Measurements from ENCODE around the gene EFNA4.

EFNA4 gene

GRCh38 chr1:155050560-155051341, 12.8 kb upstream of the EFNA4 start, which contains the start of gene ADAM15:
TSS of gene ADAM15 (plus strand) at chr1:155051316. CDS start at chr1:155051387, 71 bp downstream.
- peak within 1 kb of the TSS; percentile 83 for H3K4me3 Mint-ChIP-seq

GRCh38 chr1:155051342-155051776, 12.2 kb upstream of the EFNA4 start:
- Mint-ChIP-seq H3K27me3 (no peaks in the 10 kb centered on the region), H3K36me3 (ENCODE audit: insufficient read depth) (peaks cover 8% of the 10 kb centered on the region), H3K9me3 (no peaks in the 10 kb centered on the region), H3K27ac (ENCODE audit: low read depth) (no peak overlapping the region), H3K4me1 (peaks cover 22% of the 10 kb centered on the region), H3K4me3 (peak overlapping the region; percentile 83)
- ATAC-seq (replicated peaks; ENCODE audit: extremely low read depth, poor library complexity, severe bottlenecking) (peak; percentile 2), DNase-seq (ENCODE audit: low spot score in 2 of 2) (no peak)

More at GRCh38 chr1:155050560-155051341, 12.8 kb upstream of the EFNA4 start, which contains the start of gene ADAM15:
- Mint-ChIP-seq H3K4me1 (peaks cover 22% of the 10 kb centered on the region), H3K36me3 (ENCODE audit: insufficient read depth) (peaks cover 4% of the 10 kb centered on the region), H3K27ac (ENCODE audit: low read depth) (no peak within 1 kb of the TSS), H3K27me3 (no peaks in the 10 kb centered on the region), H3K9me3 (no peaks in the 10 kb centered on the region)
- DNase-seq (ENCODE audit: low spot score in 2 of 2) (peak; percentile 57 to 77), ATAC-seq (replicated peaks; ENCODE audit: extremely low read depth, poor library complexity, severe bottlenecking) (peak; percentile 79)

- DNase-seq (ENCODE audit: low spot score in 2 of 2): no peak
- peak; percentile 38 for ATAC-seq (replicated peaks; ENCODE audit: extremely low read depth, poor library complexity, severe bottlenecking)
- H3K36me3 Mint-ChIP-seq (ENCODE audit: insufficient read depth): peaks cover 8% of the 10 kb centered on the region
- H3K4me1 Mint-ChIP-seq: peaks cover 22% of the 10 kb centered on the region
- H3K27ac Mint-ChIP-seq (ENCODE audit: low read depth): no peak overlapping the region
- H3K27me3 Mint-ChIP-seq: no peaks in the 10 kb centered on the region
- H3K9me3 Mint-ChIP-seq: no peaks in the 10 kb centered on the region
- peak overlapping the region; percentile 83 for H3K4me3 Mint-ChIP-seq
Observed at GRCh38 chr1:155051777-155052398, 11.7 kb upstream of the EFNA4 start.

GRCh38 chr1:155052439-155053395, 10.8 kb upstream of the EFNA4 start:
- Mint-ChIP-seq H3K36me3 (ENCODE audit: insufficient read depth) (peaks cover 8% of the 10 kb centered on the region), H3K9me3 (no peaks in the 10 kb centered on the region), H3K4me3 (peak overlapping the region; percentile 83), H3K27me3 (no peaks in the 10 kb centered on the region), H3K4me1 (peaks cover 22% of the 10 kb centered on the region), H3K27ac (ENCODE audit: low read depth) (no peak overlapping the region)
- DNase-seq (ENCODE audit: low spot score in 2 of 2) (no peak), ATAC-seq (replicated peaks; ENCODE audit: extremely low read depth, poor library complexity, severe bottlenecking) (no peak)

GRCh38 chr1:155053531-155054105, 9.9 kb upstream of the EFNA4 start:
- peaks cover 8% of the 10 kb centered on the region for H3K36me3 Mint-ChIP-seq (ENCODE audit: insufficient read depth)
- no peaks in the 10 kb centered on the region for H3K9me3 Mint-ChIP-seq
- ATAC-seq (replicated peaks; ENCODE audit: extremely low read depth, poor library complexity, severe bottlenecking): no peak
- H3K27me3 Mint-ChIP-seq: no peaks in the 10 kb centered on the region
- H3K4me3 Mint-ChIP-seq: peak overlapping the region; percentile 83
- H3K27ac Mint-ChIP-seq (ENCODE audit: low read depth): no peak overlapping the region
- peaks cover 22% of the 10 kb centered on the region for H3K4me1 Mint-ChIP-seq
- no peak for DNase-seq (ENCODE audit: low spot score in 2 of 2)

- DNase-seq (ENCODE audit: low spot score in 2 of 2) (no peak), ATAC-seq (replicated peaks; ENCODE audit: extremely low read depth, poor library complexity, severe bottlenecking) (no peak)
- Mint-ChIP-seq H3K27ac (ENCODE audit: low read depth) (no peak overlapping the region), H3K36me3 (ENCODE audit: insufficient read depth) (peaks cover 10% of the 10 kb centered on the region), H3K4me3 (no peak overlapping the region), H3K9me3 (no peaks in the 10 kb centered on the region), H3K4me1 (peaks cover 16% of the 10 kb centered on the region), H3K27me3 (no peaks in the 10 kb centered on the region)
Observed at GRCh38 chr1:155057104-155057503, 6.4 kb upstream of the EFNA4 start.

GRCh38 chr1:155057788-155058211, 5.7 kb upstream of the EFNA4 start:
- Mint-ChIP-seq H3K4me1 (peaks cover 15% of the 10 kb centered on the region), H3K27me3 (no peaks in the 10 kb centered on the region), H3K4me3 (no peak overlapping the region), H3K27ac (ENCODE audit: low read depth) (no peak overlapping the region), H3K36me3 (ENCODE audit: insufficient read depth) (peaks cover 11% of the 10 kb centered on the region), H3K9me3 (no peaks in the 10 kb centered on the region)
- ATAC-seq (replicated peaks; ENCODE audit: extremely low read depth, poor library complexity, severe bottlenecking): no peak
- DNase-seq (ENCODE audit: low spot score in 2 of 2): no peak

GRCh38 chr1:155060736-155061135, 2.8 kb upstream of the EFNA4 start:
- DNase-seq (ENCODE audit: low spot score in 2 of 2) (no peak), ATAC-seq (replicated peaks; ENCODE audit: extremely low read depth, poor library complexity, severe bottlenecking) (no peak)
- Mint-ChIP-seq H3K27me3 (no peaks in the 10 kb centered on the region), H3K4me3 (no peak overlapping the region), H3K9me3 (no peaks in the 10 kb centered on the region), H3K4me1 (peaks cover 31% of the 10 kb centered on the region), H3K27ac (ENCODE audit: low read depth) (no peak overlapping the region), H3K36me3 (ENCODE audit: insufficient read depth) (peaks cover 18% of the 10 kb centered on the region)

GRCh38 chr1:155061381-155062150, 2.0 kb upstream of the EFNA4 start:
- Mint-ChIP-seq H3K4me1 (peaks cover 37% of the 10 kb centered on the region), H3K36me3 (ENCODE audit: insufficient read depth) (peaks cover 14% of the 10 kb centered on the region), H3K27me3 (no peaks in the 10 kb centered on the region), H3K27ac (ENCODE audit: low read depth) (no peak overlapping the region), H3K4me3 (peak overlapping the region; percentile 50), H3K9me3 (no peaks in the 10 kb centered on the region)
- peak; percentile 57 for ATAC-seq (replicated peaks; ENCODE audit: extremely low read depth, poor library complexity, severe bottlenecking)
- peak; percentile 94 to 99 for DNase-seq (ENCODE audit: low spot score in 2 of 2)

GRCh38 chr1:155062151-155062686, 1.3 kb upstream of the EFNA4 start:
- Mint-ChIP-seq H3K9me3 (no peaks in the 10 kb centered on the region), H3K27ac (ENCODE audit: low read depth) (no peak overlapping the region), H3K27me3 (no peaks in the 10 kb centered on the region), H3K36me3 (ENCODE audit: insufficient read depth) (peaks cover 14% of the 10 kb centered on the region), H3K4me1 (peaks cover 37% of the 10 kb centered on the region), H3K4me3 (peak overlapping the region; percentile 81)
- DNase-seq (ENCODE audit: low spot score in 2 of 2): no peak
- ATAC-seq (replicated peaks; ENCODE audit: extremely low read depth, poor library complexity, severe bottlenecking): no peak

- no peaks in the 10 kb centered on the region for H3K9me3 Mint-ChIP-seq
- H3K27me3 Mint-ChIP-seq: no peaks in the 10 kb centered on the region
- peaks cover 15% of the 10 kb centered on the region for H3K36me3 Mint-ChIP-seq (ENCODE audit: insufficient read depth)
- H3K4me3 Mint-ChIP-seq: peak overlapping the region; percentile 81
- DNase-seq (ENCODE audit: low spot score in 2 of 2) (peak; percentile 43 to 64), ATAC-seq (replicated peaks; ENCODE audit: extremely low read depth, poor library complexity, severe bottlenecking) (peak; percentile 35)
- H3K4me1 Mint-ChIP-seq: peaks cover 37% of the 10 kb centered on the region
- H3K27ac Mint-ChIP-seq (ENCODE audit: low read depth): peak overlapping the region; percentile 79
Observed at GRCh38 chr1:155062702-155063411, 683 bp upstream of the EFNA4 start.

All from central memory CD8-positive, alpha-beta T cell (primary cell).